GM12892 (cell line): Measurements from ENCODE around the gene AHDC1.

Source experiments
- POLR2A ChIP-seq: IDR thresholded peaks from 2 replicates; pipeline ENCODE4 v1.6.1; 2011; ENCODE audit warnings: low read depth, low read length, control low read depth
- POLR2AphosphoS5 ChIP-seq: IDR thresholded peaks from 2 replicates; pipeline ENCODE4 v1.6.1; 2011; ENCODE audit warnings: low read depth, low read length, control low read depth

DNA sequence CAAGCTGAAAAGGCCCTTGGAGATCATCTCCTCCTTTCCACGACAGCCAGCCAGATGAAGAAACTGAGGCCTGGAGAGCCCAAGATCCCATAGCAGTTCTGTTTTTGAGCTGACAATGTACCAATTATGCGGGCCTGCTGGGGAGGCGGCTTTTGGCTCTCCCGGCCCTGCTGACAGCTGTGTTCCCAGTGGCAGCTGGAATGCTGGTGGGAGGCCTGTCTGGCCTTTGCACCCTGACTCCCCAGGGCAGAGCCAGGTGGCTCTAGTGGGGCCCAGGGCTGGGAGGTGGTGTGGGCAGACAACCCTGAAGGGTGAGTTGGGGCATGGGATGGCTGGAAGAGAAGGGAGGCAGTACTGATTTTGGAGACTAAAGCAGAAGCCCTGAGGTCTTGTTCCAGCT, 83.3 kb downstream of the AHDC1 start:
- TF ChIP-seq POLR2A (no peak), POLR2AphosphoS5 (no peak)
